ENCODE data around the gene EMD.

The EMD gene

DNA sequence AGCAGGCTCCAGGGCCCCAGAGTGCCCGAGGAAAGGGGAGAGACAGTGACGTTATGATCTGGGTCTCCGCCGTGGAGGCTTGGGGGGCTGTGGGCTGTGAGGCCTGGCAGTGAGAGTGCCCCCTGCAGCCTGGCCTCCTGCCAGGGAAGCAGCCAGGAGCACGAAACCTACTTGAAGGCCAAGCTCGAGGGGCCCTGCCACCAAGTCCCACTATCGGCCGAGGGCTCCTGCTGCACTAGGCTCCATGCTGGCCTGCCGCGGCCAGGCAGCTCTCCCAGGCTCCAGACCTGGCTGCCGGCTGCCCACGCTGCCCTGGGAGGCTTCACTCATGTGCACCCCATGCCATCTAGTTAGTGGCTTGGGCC, 23.3 kb upstream of the EMD start:
- DNase-seq: no peak

- DNase-seq: no peak
Measured at GRCh38 chrX:154356596-154356995, 22.5 kb upstream of the EMD start.

DNA sequence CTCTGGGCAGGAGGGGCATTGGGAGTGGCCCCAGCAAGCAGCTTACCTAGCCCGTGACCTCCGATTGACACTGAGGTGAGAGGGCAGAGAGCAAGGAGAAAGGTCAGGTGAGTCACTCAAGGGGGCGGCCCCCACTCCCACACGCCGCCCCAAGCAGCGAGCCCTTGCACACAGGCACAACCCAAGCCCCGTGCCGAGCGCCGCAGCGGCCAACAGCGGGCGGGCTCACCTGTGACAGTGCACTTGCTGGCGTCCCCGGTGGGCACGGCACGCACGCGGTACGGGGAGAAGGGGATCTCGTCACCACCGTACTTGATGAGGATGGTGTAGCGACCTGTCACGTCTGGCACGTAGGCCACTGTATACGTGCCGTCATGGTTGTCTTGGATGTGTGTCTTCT, 21.9 kb upstream of the EMD start:
- DNase-seq: no peak

DNA sequence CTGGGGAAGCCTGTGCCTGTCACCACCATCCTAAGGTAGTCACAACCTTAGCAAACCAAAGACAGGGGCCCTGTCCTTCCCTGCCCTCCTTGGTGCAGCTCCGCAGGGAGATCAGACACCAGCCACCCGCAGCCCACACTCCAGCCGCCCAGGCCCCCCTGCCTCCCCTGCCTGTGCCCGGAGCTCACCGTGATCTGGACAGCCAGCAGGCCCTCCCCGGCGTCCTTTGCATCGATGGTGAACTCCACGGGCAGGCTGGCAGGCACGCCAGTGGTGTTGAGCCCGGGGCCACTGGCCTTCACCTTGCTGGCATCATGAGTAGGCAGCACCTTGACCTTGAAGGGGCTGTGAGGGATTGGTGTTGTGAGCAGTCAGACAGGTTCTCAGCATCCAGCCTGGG, 21.1 kb upstream of the EMD start:
- DNase-seq: no peak

DNA sequence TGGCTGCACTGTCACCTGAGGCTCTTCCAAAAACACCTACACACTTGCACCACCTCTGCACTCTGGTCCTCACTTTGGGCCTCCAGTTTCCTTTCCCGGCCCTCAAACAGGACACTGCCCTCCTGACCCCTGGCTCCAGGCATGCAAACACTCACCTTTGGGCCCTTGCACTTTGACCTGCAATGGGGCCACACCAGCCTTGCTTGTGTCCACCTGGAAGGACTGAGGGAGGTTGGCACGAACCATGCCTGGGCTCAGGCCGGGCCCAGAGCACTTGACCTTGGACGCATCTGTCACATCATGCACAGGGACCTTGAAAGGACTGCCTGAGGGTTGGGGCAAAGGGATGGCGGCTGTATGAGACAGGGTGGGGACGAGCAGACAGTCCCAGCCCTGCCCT, 20.3 kb upstream of the EMD start:
- no peak for DNase-seq

GRCh38 chrX:154359362-154360154, 19.5 kb upstream of the EMD start:
- no peak for DNase-seq

- DNase-seq: no peak
Measured at GRCh38 chrX:154360155-154360713, 18.9 kb upstream of the EMD start.

DNA sequence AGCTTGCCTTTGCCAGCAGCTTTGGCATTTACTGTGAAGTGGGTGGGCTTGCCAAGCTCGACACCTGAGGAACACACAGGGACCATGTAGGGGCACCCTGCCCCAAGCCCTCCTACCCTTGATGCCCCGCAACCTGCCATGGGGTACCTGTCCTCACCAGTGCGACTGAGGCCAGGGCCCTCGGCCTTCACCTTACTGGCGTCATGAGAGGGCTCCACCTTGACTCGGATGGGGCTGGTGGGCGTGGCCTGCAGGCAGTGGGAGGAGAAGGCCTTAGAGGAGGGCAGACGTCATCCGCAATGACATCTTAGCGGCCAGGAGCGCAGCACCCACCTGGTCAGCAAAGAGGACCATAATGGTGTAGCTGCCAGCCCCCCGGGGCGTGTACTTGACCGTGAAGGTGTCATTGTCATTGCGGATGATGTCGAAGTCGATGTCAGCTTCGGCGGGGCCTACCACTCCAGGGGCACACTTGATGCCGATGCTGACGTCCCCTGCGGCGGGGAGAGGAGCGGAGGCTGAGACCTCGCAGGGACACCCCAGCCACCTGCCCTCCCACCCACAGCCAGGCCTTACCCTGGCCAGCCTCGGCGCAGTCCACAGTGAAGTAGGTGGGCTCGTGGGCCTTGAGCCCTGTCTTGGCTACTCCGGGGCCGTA, 16.9 kb upstream of the EMD start:
- no peak for DNase-seq

GRCh38 chrX:154363706-154364439, 15.2 kb upstream of the EMD start:
- DNase-seq: no peak

DNA sequence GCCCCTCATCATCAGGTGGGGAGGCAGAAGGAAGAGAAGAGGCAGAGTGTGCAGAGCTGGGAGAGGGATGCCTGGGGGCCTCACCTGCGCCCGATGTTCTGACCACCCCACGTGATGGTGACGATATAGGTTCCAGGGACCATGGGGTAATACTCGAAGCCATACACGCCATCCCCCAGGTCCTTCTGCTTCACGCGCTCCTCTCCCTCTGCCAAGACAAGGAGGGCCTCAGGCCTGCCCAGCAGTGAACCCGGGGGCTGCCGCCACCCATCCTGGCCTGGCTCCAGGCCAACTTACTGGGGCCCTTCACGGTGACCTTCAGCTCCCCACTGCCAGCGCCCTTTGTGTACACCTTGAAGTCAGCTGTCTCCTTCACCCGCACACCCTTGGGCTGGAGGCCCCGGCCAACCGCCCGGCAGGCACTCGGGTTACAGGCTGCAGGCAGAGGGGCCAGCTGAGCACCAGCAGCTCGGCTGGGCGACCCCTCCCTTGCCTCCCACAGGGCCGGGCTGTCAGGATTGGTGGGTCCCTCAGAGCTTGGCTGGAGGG, 14.0 kb upstream of the EMD start:
- no peak for DNase-seq

DNA sequence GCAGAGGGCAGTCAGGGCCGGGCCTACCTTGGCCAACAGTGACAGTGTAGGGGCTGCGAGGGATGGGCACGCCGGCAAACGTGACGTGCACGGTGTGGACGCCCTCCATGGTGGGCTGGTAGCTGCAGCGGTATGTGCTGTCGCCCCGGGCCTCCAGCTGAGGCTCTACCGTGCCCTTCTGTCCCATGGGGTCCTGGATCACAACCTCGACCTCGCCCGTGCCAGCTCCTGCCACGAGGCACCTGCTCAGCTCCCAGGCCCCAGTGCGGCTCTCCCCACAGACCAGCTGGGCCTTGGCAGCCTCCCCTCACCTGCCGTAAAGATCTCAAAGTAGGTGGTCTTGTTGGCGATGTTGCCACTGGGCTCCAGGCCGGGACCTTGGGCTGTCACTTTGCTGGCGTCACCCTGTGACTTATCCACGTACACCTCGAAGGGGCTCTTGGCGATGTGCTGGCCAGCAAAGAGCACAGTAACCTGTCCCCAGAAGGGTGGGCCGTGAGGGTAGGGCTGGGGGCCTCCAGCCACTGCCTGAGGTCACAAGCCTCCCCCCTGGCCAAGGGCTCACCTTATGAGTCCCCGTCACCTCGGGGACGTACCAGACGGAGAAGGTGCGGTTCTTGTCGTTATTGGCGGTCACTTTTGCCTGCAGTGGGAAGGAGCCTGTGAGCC, 13.0 kb upstream of the EMD start:
- DNase-seq: no peak

GRCh38 chrX:154366666-154367055, 12.4 kb upstream of the EMD start:
- DNase-seq: no peak

- no peak for DNase-seq
Measured at GRCh38 chrX:154367474-154368308, 11.4 kb upstream of the EMD start.

DNA sequence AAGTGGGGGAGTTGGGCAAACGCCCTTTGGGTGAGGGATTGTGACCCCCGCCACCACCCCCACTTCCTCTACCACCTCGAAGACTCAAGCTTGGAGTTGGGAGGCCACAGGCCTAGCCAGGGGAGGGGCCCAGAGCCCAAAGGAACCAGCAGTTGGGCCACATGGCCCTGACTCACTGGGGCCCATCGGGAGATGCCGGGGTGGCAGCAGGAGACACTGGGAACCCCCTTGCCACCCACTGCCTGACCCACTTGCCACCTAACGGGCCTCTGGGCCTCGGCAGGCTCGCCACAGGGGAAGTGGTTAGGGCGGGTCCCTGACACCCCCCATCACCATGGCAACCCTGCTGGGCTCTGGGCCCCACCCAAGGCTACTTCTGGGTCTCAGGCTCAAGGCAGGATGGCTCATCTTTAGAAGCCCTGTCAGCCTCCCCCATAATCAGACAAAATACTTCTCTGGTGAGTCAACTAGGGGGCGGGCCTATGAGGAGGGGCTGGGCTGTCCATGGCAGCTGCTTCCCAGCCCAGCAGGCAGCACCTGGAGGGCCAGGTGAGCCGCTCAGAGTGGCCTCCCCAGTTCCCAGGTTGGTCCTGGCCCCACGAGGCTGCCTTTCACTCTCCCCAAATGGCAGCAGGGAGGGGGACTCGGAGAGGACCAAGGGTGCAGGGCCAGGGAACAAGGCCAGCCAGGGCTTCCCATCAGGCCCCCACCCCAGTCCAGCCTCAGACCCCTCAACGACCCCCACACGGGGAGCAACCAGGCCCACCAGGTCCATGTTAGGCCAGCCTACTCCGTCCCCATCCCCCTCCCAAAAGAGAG, 10.3 kb upstream of the EMD start:
- DNase-seq: peak; percentile 93

DNA sequence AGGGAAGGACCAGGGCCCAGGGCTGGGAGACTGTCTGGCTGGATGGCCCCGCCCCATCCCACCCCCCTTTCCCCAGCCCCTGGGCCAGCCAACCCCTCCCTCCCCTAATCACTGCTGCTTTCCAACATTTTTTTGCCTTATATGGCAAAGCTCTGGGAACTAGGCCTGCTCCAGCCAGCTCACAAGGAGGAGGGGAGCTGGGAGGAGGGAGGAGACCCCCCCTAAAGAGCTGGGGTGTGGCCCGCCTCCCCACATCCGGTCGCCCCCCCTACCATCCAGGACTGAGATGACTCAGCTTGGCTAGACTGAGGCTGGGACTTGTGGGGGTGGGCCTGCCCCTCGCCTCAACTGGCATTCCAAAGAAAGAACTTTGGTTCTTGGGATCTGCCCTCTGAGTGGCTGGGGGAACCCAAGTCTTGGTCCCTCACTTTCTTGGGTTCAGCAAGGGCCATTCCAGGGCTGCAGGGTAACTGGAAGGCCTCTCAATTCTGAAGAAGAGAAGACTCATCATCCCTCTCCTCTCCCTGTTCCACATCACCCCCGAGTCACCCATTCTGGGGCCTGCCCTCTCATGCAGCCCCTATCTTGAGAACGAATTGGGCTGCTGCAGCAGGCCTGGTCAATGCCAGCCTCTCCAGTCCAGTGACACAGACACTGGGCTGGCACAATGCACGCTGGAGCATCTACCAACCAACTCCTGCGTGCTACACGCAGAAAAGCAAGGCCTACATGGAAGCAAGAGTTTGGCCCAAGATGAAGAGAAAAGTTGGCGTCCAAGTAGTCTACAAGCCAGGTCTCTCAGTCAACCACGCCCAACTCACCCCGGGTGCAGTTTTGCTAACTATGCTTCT, 9.4 kb upstream of the EMD start:
- DNase-seq: peak; percentile 69

DNA sequence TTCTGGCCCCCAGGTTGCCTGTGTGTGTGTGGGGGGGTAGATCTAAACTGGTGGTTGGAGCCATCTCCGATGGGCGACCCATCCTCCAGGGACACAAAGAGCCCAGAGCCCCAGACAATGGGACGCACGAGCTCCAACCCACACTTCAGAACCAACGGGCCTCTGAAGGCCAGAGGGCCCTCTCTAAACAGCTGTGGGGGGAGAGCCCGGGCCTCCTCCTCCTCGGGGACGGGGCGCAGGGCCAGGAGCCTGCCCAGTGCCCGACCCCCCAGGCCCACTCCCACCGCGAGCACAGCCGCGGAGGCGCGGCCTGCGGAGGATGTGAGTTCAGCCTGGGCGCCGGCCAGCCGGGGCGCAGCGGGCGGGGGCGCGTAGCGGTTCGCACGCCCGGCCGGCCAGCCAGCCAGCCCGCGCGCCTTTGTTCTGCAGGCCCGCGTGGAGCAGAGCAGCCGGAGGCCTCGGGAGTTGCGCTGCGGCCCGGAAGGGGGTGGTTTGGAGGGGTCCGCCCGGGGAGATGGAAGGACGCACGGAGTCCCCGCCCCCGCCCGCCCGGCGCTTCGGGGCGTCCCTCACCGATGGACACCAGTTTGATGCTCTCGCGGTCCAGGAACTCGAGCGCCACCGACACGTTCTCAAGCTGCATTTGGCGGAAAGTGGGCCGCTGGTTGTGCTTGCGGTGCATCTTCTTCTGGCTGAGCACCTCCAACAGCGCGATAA, 8.6 kb upstream of the EMD start:
- no peak for DNase-seq

DNA sequence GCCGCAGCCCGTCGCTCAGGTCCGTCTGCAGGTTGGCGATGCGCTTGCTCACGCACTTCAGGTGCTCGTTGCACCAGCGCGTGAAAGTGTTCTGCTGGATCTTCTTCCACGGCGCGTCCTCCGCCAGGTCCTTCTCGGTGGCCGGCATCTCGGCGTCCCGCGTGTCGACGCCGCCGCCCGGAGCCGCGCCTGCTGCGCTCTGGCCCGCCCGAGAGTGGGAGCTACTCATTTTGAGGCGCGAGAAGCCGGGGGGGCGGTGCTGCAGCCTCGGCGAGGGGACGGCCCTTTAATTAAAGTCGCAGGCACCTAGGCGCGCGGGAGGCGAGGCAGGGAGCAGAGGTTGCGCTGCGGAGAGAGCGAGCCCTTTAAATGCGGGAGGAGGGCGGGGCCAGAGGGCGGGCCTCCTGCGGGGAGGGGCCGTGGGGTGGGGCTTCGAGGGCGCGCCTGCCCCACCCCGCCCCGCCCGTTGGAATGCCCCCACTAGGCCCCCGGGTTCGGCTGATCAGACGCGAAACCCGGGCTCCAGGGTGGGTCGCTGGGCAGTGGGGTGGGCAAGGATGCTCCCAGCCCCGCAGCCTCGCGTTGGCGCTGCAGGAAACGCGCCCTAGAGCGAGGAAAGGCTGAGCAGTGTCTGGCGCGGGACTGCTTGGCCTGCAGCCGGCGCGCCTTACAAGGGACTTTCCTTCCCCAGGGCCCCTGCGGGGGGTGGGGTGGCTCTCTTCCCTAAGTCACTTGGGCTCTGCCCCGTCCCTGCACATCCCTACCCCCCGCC, 7.9 kb upstream of the EMD start:
- peak; percentile 93 for DNase-seq

GRCh38 chrX:154371789-154372300, 7.2 kb upstream of the EMD start:
- no peak for DNase-seq

Measured in stimulated activated CD4-positive, alpha-beta T cell treated with anti-CD3 and anti-CD28 coated beads, Interleukin-1b, Interleukin-23, amount 100 ng/mL, for 48 hours (primary cell).